Heart left ventricle (tissue), 13 donors: ENCODE results near the gene EIF5A.

Source experiments
- POLR2A ChIP-seq, 2 donors: fragments of 450-650 bp; IDR thresholded peaks; one replicate each; pipeline ENCODE4 v1.6.1; 2017; ENCODE audit warnings: antibody characterized with exemption in 2 of 2, mild to moderate bottlenecking in 2 of 2, moderate library complexity in 2 of 2
- TF ChIP-seq, protein P1 (sequence below), 12 donors: fragments of 200-600 bp; sonication (generic) in 4 of 12; IDR thresholded peaks; one replicate each; pipeline versions ENCODE4 v1.5.0 to v1.8.0; 2018 to 2022; ENCODE audit warnings: antibody characterized with exemption in 12 of 12, mild to moderate bottlenecking in 5 of 12
- donor health status: ischemic (EF 13 %, LVEDD 7.1; RV severe dilation, severe dysfunction).
- donor health status: DM: no; HTN: yes; CAD: no.
- donor health status: DM: no; HTN: no; CAD: no.
- donor health status: ischemic (EF 25% LVEDD 6.9; RV normal size, moderate dysfunction).
- donor health status: ischemic (EF 25% LVEDD 5.7; RV mildly dilated, moderate dysfunction).
- donor health status: ischemic (EF 35%, LVEDD 5.7; RV mildly dilated, moderate dysfunction).
- donor health status: nonischemic (EF 11% LVEDD 7.7; RV severe dilation, severe dysfunction).
- donor health status: DM: yes; HTN: yes; CAD: no.
- donor health status: PGD.
- donor health status: ischemic (EF 29% LVEDD 5.4; RV normal size, mild dysfunction).
- donor health status: nonischemic (EF 23%, LVEDD 6.1; RV moderate dilation, normal function).

DNA sequence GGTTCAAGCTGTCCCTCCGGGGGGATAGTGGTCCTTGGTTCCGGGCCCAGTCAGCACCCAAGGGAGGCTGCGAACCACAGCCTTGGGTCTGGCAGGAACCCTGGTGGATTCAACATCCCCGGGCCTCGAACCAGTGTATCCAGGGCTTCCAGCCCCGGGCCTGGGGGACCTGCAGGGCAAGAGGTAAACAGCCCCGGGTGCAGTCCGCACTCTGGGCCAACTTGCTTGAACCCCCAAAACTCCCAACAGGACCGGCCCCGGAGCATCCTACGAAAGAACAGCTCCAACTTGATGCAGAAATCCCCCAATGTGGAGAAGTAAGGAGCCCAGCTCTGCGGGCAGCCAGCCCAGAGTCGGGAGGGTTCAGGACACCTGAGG, 23.2 kb downstream of the EIF5A start:
- TF ChIP-seq, protein P1, sequence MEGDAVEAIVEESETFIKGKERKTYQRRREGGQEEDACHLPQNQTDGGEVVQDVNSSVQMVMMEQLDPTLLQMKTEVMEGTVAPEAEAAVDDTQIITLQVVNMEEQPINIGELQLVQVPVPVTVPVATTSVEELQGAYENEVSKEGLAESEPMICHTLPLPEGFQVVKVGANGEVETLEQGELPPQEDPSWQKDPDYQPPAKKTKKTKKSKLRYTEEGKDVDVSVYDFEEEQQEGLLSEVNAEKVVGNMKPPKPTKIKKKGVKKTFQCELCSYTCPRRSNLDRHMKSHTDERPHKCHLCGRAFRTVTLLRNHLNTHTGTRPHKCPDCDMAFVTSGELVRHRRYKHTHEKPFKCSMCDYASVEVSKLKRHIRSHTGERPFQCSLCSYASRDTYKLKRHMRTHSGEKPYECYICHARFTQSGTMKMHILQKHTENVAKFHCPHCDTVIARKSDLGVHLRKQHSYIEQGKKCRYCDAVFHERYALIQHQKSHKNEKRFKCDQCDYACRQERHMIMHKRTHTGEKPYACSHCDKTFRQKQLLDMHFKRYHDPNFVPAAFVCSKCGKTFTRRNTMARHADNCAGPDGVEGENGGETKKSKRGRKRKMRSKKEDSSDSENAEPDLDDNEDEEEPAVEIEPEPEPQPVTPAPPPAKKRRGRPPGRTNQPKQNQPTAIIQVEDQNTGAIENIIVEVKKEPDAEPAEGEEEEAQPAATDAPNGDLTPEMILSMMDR (IDR thresholded peaks at IDR 0.05): no peak
- TF ChIP-seq POLR2A (IDR thresholded peaks at IDR 0.05): no peak
